ENCODE results near the gene KCNK13.
"Not testable (repeated sequence)": the region's sequence is repeated elsewhere in the genome, so short reads cannot be mapped to it uniquely, and the experiment has no call there.

DNA sequence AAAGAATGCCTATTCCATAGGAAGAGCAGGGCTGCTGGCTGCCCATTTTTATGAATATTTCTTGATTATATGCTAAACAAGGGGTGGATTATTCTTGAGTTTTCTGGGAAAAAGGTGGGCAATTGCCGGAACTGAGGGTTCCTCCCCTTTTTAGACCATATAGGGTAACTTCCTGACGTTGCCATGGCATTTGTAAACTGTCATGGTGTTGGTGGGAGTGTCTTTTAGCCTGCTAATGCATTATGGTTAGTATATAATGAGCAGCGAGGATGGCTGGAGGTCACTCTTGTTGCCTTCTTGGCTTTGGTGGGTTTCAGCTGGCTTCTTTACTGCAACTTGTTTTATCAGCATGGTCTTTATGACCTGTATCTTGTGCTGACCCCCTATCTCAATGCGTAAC is 138.8 kb downstream of the KCNK13 start:
- TF ChIP-seq CTBP1 (IDR thresholded peaks at IDR 0.05; ENCODE audit: borderline replicate concordance); BHLHE40 (IDR thresholded peaks at IDR 0.05; ENCODE audit: borderline replicate concordance); FOXK2 (IDR thresholded peaks at IDR 0.05): not testable (repeated sequence)

All from HEK293T (cell line).